ENCODE results near the gene FAM110C. TPM values are rescaled to one million over a fixed set of nuclear protein-coding genes. Genes with fewer than 3 reads are reported as not detected.
A peak's percentile ranks its signal among the peaks of the same experiment; 100 is the strongest.
"Not testable (repeated sequence)": the region's sequence is repeated elsewhere in the genome, so short reads cannot be mapped to it uniquely, and the experiment has no call there.

FAM110C gene
- polyA plus RNA-seq, 1 donor from 2014 or later = not detected

DNA sequence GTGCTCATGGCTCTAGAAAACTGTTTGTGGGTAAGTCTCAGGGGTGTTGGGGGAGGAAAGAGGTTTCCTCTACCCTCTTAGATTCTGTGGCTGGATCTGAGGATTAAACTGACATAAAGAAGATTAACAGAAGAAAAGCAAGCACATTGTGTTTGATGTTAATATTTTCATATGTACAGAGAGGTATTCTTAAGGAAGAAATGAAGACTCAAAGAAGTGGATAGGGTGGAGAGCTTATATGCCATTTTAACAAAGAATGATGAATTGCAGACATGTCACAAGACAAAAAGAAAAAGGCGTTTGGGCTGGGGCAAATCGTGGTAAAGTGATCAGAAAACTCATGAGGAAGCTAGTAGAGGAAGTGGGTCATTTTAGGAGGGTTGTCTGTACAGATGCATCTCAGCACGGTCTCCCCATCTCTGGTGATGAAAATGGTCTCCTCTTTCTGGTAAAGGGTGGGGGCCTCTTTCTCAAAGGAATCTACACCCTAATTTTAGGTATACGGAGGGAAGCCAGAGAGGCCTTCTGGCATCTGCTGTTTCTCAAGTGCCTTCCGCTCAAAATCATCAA, 17.8 kb downstream of the FAM110C start:
- H3K27ac Mint-ChIP-seq = no peak overlapping the region

GRCh38 chr2:26891-27290, 19.4 kb downstream of the FAM110C start:
- no peak overlapping the region for H3K27ac Mint-ChIP-seq
- peaks cover 0 to 3% (median 2%) of the 10 kb centered on the region in 3 donors for H3K9me3 Mint-ChIP-seq
- H3K4me3 Mint-ChIP-seq = no peak overlapping the region
- peaks cover 11% of the 10 kb centered on the region for H3K27me3 Mint-ChIP-seq
- H3K36me3 Mint-ChIP-seq = no peaks in the 10 kb centered on the region
- peaks cover 0 to 6% (median 5%) of the 10 kb centered on the region in 3 donors for H3K4me1 Mint-ChIP-seq

More for the DNA sequence above, 17.8 kb downstream of the FAM110C start:
- H3K27me3 Mint-ChIP-seq = peaks cover 14% of the 10 kb centered on the region
- H3K36me3 Mint-ChIP-seq = no peaks in the 10 kb centered on the region
- peaks cover 0 to 6% (median 5%) of the 10 kb centered on the region in 3 donors for H3K4me1 Mint-ChIP-seq
- H3K4me3 Mint-ChIP-seq = no peak overlapping the region
- H3K9me3 Mint-ChIP-seq = no peaks in the 10 kb centered on the region

- H3K27me3 Mint-ChIP-seq = peaks cover 9% of the 10 kb centered on the region
- H3K36me3 Mint-ChIP-seq = no peaks in the 10 kb centered on the region
- H3K4me1 Mint-ChIP-seq = peaks cover 0 to 6% (median 5%) of the 10 kb centered on the region in 3 donors
- no peak overlapping the region for H3K4me3 Mint-ChIP-seq
- H3K9me3 Mint-ChIP-seq = peaks cover 0 to 3% (median 2%) of the 10 kb centered on the region in 3 donors
- H3K27ac Mint-ChIP-seq = no peak overlapping the region
Measured at GRCh38 chr2:25543-25942, 20.8 kb downstream of the FAM110C start.

DNA sequence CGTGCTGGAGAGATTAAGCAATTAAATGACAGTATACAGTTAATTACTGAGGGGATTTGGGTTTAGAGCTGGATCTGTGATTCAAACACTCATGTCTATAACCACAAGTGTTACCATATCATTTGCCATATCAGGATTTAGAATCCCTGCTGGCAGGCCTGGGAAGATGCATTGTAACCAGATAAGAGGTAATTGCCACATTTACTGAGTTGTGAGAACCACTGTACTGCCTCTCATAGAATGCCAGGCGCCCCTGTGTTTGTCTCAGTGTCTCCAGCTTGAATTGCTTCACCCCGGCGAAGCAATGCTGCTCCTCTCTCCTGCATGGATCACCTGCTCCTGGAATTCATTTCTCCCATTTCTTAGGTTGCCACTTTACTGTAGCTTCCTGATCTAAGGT, 21.7 kb downstream of the FAM110C start:
- not testable (repeated sequence) for H3K4me3 Mint-ChIP-seq, H3K4me1 Mint-ChIP-seq, H3K36me3 Mint-ChIP-seq, H3K27me3 Mint-ChIP-seq, H3K9me3 Mint-ChIP-seq, H3K27ac Mint-ChIP-seq

- H3K36me3 Mint-ChIP-seq = no peaks in the 10 kb centered on the region
- peaks cover 0 to 6% (median 5%) of the 10 kb centered on the region in 3 donors for H3K4me1 Mint-ChIP-seq
- no peak overlapping the region for H3K27ac Mint-ChIP-seq
- peak overlapping the region in 1 of 4 donors; percentile 19 for H3K4me3 Mint-ChIP-seq
- H3K9me3 Mint-ChIP-seq = peaks cover 0 to 3% (median 2%) of the 10 kb centered on the region in 3 donors
- H3K27me3 Mint-ChIP-seq = peaks cover 10% of the 10 kb centered on the region
Measured at GRCh38 chr2:24107-24506, 22.2 kb downstream of the FAM110C start.

DNA sequence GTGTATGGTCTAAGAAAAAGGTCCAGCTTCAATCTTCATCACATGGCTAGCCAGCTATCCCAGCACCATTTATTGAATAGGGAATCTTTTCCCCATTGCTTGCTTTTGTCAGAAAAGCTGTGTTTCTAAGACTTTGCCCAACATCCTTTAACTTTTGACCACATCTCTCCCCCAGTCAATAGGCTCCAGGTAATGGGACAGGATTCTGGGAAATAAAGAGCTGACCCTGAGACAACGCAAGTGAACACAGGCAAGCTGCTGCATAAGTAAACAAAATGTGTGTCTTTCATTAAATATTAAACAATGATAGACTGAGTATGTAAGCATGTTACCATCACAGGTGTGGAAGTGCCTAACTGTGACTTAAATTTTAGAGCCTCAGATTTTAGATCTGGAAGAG, 23.0 kb downstream of the FAM110C start:
- Mint-ChIP-seq H3K4me3 (no peak overlapping the region), H3K27me3 (peaks cover 9% of the 10 kb centered on the region), H3K36me3 (no peaks in the 10 kb centered on the region), H3K27ac (no peak overlapping the region), H3K9me3 (peaks cover 0 to 3% (median 2%) of the 10 kb centered on the region in 3 donors), H3K4me1 (peaks cover 0 to 6% (median 3%) of the 10 kb centered on the region in 3 donors)

GRCh38 chr2:22244-22643, 24.1 kb downstream of the FAM110C start:
- not testable (repeated sequence) for H3K4me3 Mint-ChIP-seq, H3K4me1 Mint-ChIP-seq, H3K36me3 Mint-ChIP-seq, H3K9me3 Mint-ChIP-seq, H3K27ac Mint-ChIP-seq, H3K27me3 Mint-ChIP-seq

DNA sequence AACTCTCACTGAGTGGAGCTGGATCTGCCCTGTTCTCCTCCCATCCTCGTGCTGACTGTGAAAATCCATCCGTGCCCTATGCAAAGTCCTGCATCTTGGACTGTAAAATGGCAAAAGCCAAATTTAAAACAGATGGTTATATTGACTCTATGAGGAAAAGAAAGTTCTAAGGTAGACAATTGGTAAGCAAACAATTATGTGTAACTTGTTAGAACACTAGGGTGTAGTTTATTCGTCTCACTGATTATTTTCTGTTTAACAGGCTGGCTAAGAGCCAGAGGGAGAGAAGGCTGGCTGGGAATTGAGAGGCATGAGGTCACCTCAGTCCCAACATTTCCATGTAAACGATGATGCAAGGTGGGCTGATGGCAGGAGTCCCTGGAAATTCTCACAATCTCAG, 26.0 kb downstream of the FAM110C start:
- H3K9me3 Mint-ChIP-seq, H3K4me3 Mint-ChIP-seq, H3K27ac Mint-ChIP-seq, H3K27me3 Mint-ChIP-seq, H3K36me3 Mint-ChIP-seq, H3K4me1 Mint-ChIP-seq: not testable (repeated sequence)

DNA sequence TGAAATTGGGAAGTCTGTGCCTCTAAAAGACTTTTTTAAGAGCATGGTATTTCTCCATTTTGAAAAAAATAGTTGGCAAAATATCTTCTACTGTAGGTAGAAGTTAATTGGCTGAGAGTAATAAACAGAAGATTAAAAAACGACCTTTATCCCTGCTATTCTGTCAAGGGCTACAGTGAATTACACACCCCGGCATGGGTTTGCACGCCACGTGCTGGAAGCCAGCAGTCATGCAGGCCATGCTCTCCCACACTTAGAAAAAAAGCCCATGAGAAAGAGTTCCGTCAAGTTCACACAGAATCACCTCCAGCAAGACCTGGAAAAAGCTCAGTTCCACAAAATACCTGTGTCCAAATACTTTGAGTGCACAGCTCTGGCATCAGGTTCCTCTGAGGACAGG, 26.8 kb downstream of the FAM110C start:
- no peak overlapping the region for H3K27ac Mint-ChIP-seq
- no peaks in the 10 kb centered on the region for H3K36me3 Mint-ChIP-seq
- H3K4me3 Mint-ChIP-seq = no peak overlapping the region
- H3K27me3 Mint-ChIP-seq = peaks cover 4% of the 10 kb centered on the region
- peaks cover 0 to 5% (median 2%) of the 10 kb centered on the region in 3 donors for H3K9me3 Mint-ChIP-seq
- H3K4me1 Mint-ChIP-seq = peaks cover 0 to 6% (median 3%) of the 10 kb centered on the region in 3 donors

GRCh38 chr2:18402-19271, 27.7 kb downstream of the FAM110C start:
- H3K4me3 Mint-ChIP-seq = no peak overlapping the region
- H3K36me3 Mint-ChIP-seq = no peaks in the 10 kb centered on the region
- peaks cover 0 to 5% (median 2%) of the 10 kb centered on the region in 3 donors for H3K9me3 Mint-ChIP-seq
- no peaks in the 10 kb centered on the region for H3K4me1 Mint-ChIP-seq
- H3K27me3 Mint-ChIP-seq = peaks cover 4% of the 10 kb centered on the region
- H3K27ac Mint-ChIP-seq = no peak overlapping the region

- H3K27me3 Mint-ChIP-seq = not testable (repeated sequence)
Measured at GRCh38 chr2:15916-16315, 30.4 kb downstream of the FAM110C start.

GRCh38 chr2:11248-11941, 34.9 kb downstream of the FAM110C start:
- H3K9me3 Mint-ChIP-seq = peaks cover 0 to 3% (median 0%) of the 10 kb centered on the region in 3 donors
- peak overlapping the region in 1 of 3 donors; percentile 89 for H3K27ac Mint-ChIP-seq
- no peaks in the 10 kb centered on the region for H3K36me3 Mint-ChIP-seq
- H3K27me3 Mint-ChIP-seq = no peaks in the 10 kb centered on the region
- H3K4me3 Mint-ChIP-seq = no peak overlapping the region
- H3K4me1 Mint-ChIP-seq = no peaks in the 10 kb centered on the region

More at GRCh38 chr2:15916-16315, 30.4 kb downstream of the FAM110C start:
- H3K36me3 Mint-ChIP-seq, H3K4me1 Mint-ChIP-seq, H3K9me3 Mint-ChIP-seq, H3K27ac Mint-ChIP-seq, H3K4me3 Mint-ChIP-seq: not testable (repeated sequence)

GRCh38 chr2:10222-10875, 36.0 kb downstream of the FAM110C start:
- Mint-ChIP-seq H3K36me3 (no peaks in the 10 kb centered on the region), H3K27me3 (no peaks in the 10 kb centered on the region), H3K27ac (no peak overlapping the region), H3K4me1 (no peaks in the 10 kb centered on the region), H3K4me3 (no peak overlapping the region), H3K9me3 (no peaks in the 10 kb centered on the region)
